Endothelial cell of umbilical vein (primary cell): ENCODE results near the gene LGI2. TPM values are rescaled to one million over a fixed set of nuclear protein-coding genes. Genes with fewer than 3 reads are reported as not detected.

Experiments
- BruUV-seq: library from RNA; stranded (reverse); fragments of 400-500 nt; replicated peaks from 2 replicates; lab custom pipeline; 2021; lab: Mats Ljungman, UMichigan
- CTCF ChIA-PET: fragments of 300-600, 350-600 bp; sonication (Branson Sonifier 250); formaldehyde crosslinking; loops from one replicate; lab custom pipeline; 2021; ENCODE audit warnings: antibody characterized with exemption, inconsistent platforms; lab: Charles Lee
- POLR2A ChIA-PET: fragments of 300-600, 350-600 bp; sonication (Branson Sonifier 250); formaldehyde crosslinking; loops from one replicate; lab custom pipeline; 2021; ENCODE audit warnings: antibody characterized with exemption, inconsistent platforms; lab: Charles Lee
- DNase-seq: peaks from one replicate; pipeline ENCODE4 v3.0.0-alpha.2; 2011; ENCODE audit warnings: low read depth, low spot score
- FAIRE-seq: peaks from 2 replicates; lab custom pipeline; 2011; peaks lifted over from hg19 to GRCh38; lab: Jason Lieb, UNC
- H2AFZ ChIP-seq: 2 replicates; pipeline ENCODE4 v1.6.0; 2012; ENCODE audit warnings: low read depth, low read length, control low read depth, inconsistent platforms
- H3K27ac ChIP-seq: 2 replicates; pipeline ENCODE4 v1.5.1; 2011; ENCODE audit warnings: low read depth, mild to moderate bottlenecking, control low read depth, low read length, moderate library complexity; ENCODE audit not compliant: insufficient read depth
- H3K27me3 ChIP-seq, 2 experiments: 2 replicates each; pipeline versions ENCODE4 v1.6.0 to v1.6.1; 2011; ENCODE audit warnings: low read length in 2 of 2, mixed read lengths in 1 of 2; ENCODE audit not compliant: control insufficient read depth in 2 of 2, insufficient read depth in 2 of 2
- H3K36me3 ChIP-seq, 2 experiments: 2 replicates in 1 of 2; 3 replicates in 1 of 2; pipeline ENCODE4 v1.5.1; 2011; ENCODE audit warnings: low read length in 2 of 2, mild to moderate bottlenecking in 1 of 2, moderate library complexity in 1 of 2; ENCODE audit not compliant: control insufficient read depth in 2 of 2, insufficient read depth in 2 of 2; ENCODE audit errors: extremely low read depth in 1 of 2
- H3K4me1 ChIP-seq: 3 replicates; pipeline ENCODE4 v1.5.1; 2011; ENCODE audit warnings: mild to moderate bottlenecking, low read length; ENCODE audit not compliant: control insufficient read depth, insufficient read depth; ENCODE audit errors: extremely low read depth
- H3K4me2 ChIP-seq: 2 replicates; pipeline ENCODE4 v1.6.1; 2011; ENCODE audit warnings: low read length, control low read depth, mixed read lengths; ENCODE audit not compliant: insufficient read depth
- H3K4me3 ChIP-seq, 3 experiments: fragments of 200-600 bp in 1 of 3; sonication (generic), shearing (Covaris generic) in 1 of 3; replicated peaks in 1 of 3; 2 replicates each; pipeline ENCODE4 v1.5.1; 2011 to 2016; ENCODE audit warnings: control low read depth in 3 of 3, low read length in 3 of 3, mild to moderate bottlenecking in 2 of 3, inconsistent platforms in 1 of 3, low read depth in 1 of 3, moderate library complexity in 1 of 3; ENCODE audit not compliant: insufficient read depth in 1 of 3
- H3K79me2 ChIP-seq: 2 replicates; pipeline ENCODE4 v1.6.0; 2012; ENCODE audit warnings: low read length, inconsistent platforms; ENCODE audit not compliant: control insufficient read depth, insufficient read depth
- H3K9ac ChIP-seq: replicated peaks from 2 replicates; pipeline ENCODE3; 2011; ENCODE audit warnings: low read length, control low read depth; ENCODE audit not compliant: insufficient read depth; ENCODE audit errors: extremely low read depth
- H3K9me1 ChIP-seq: replicated peaks from 3 replicates; pipeline ENCODE4 v1.6.0; 2011; ENCODE audit warnings: mild to moderate bottlenecking, low read length; ENCODE audit not compliant: control insufficient read depth, insufficient read depth; ENCODE audit errors: extremely low read depth
- H3K9me3 ChIP-seq: replicated peaks from 2 replicates; pipeline ENCODE4 v1.5.1; 2012; ENCODE audit warnings: low read length, inconsistent platforms; ENCODE audit not compliant: control insufficient read depth, insufficient read depth
- H4K20me1 ChIP-seq: replicated peaks from 2 replicates; pipeline ENCODE3; 2011; ENCODE audit warnings: mild to moderate bottlenecking, low read length; ENCODE audit not compliant: control insufficient read depth, insufficient read depth; ENCODE audit errors: extremely low read depth
- EZH2 ChIP-seq: IDR thresholded peaks from 2 replicates; pipeline ENCODE4 v1.6.1; 2012; ENCODE audit warnings: borderline replicate concordance, low read depth, mild to moderate bottlenecking, moderate library complexity, low read length, inconsistent platforms; ENCODE audit not compliant: severe bottlenecking
- FOS ChIP-seq: IDR thresholded peaks from 2 replicates; pipeline ENCODE4 v1.6.1; 2011; ENCODE audit warnings: mild to moderate bottlenecking, low read length, moderate library complexity, borderline replicate concordance; ENCODE audit not compliant: insufficient read depth
- GATA2 ChIP-seq: IDR thresholded peaks from 2 replicates; pipeline ENCODE4 v1.7.0; 2011; ENCODE audit warnings: low read depth, mild to moderate bottlenecking, moderate library complexity, mixed read lengths, low read length; ENCODE audit not compliant: insufficient read length, insufficient read depth
- JUN ChIP-seq: IDR thresholded peaks from 2 replicates; pipeline ENCODE4 v1.6.1; 2011; ENCODE audit warnings: borderline replicate concordance, low read depth; ENCODE audit not compliant: insufficient read length, insufficient read depth
- MYC ChIP-seq: IDR thresholded peaks from one replicate; pipeline ENCODE4 v1.6.1; 2011; ENCODE audit warnings: mild to moderate bottlenecking, low read depth, low read length
- POLR2A ChIP-seq: IDR thresholded peaks from 2 replicates; pipeline ENCODE4 v1.6.1; 2012; ENCODE audit warnings: low read depth, mild to moderate bottlenecking, control low read depth, low read length
- POLR2AphosphoS5 ChIP-seq: IDR thresholded peaks from 2 replicates; pipeline ENCODE4 v1.6.1; 2012; ENCODE audit warnings: low read depth, mild to moderate bottlenecking, control low read depth, low read length, moderate library complexity; ENCODE audit not compliant: insufficient read depth
- dilution Hi-C: fragments of 300-500 bp; cut with MboI; formaldehyde crosslinking; loops from one replicate; pipeline ENCODE4 v1.15.0; 2019; ENCODE audit warnings: low sequenced_read_pairs; ENCODE audit not compliant: extremely low pct_ligation_motif_present
- intact Hi-C: fragments of 100-400 bp; cut with micrococcal nuclease; formaldehyde crosslinking; loops from one replicate; pipeline ENCODE4 v1.10.0; 2022
- polyA plus RNA-seq, 4 experiments: library from polyadenylated mRNA; depleted of rRNA in 3 of 4; stranded (reverse) in 3 of 4; unstranded in 1 of 4; fragments of >200 nt; gene quantifications; 2 replicates each; pipeline versions ENCODE4 v1.2.1 to v1.2.3, GENCODE V29; 2011 to 2012; ENCODE audit warnings: missing spikeins in 1 of 4
- total RNA-seq: library from RNA; stranded (reverse); gene quantifications from 2 replicates; pipeline ENCODE4 v1.2.3, GENCODE V29; 2021
- TF ChIP-seq, protein P1 (sequence below): IDR thresholded peaks from 2 replicates; pipeline ENCODE4 v1.6.1; 2011; ENCODE audit not compliant: insufficient read depth, insufficient read length
- TF ChIP-seq, protein P2 (sequence below), 2 donors: IDR thresholded peaks; 1 replicate in 1 of 2; 2 replicates in 1 of 2; pipeline ENCODE4 v1.5.1; 2011; ENCODE audit warnings: low read length in 2 of 2, mild to moderate bottlenecking in 2 of 2, moderate library complexity in 2 of 2, control low read depth in 1 of 2, inconsistent platforms in 1 of 2, low read depth in 1 of 2; ENCODE audit not compliant: insufficient read depth in 1 of 2; ENCODE audit errors: extremely low read depth in 1 of 2

Gene LGI2
- total and polyA plus RNA-seq, 2 donors (not counting 3 experiments of a cell fraction or from before 2014, with no cell fraction given), result not detected

DNA sequence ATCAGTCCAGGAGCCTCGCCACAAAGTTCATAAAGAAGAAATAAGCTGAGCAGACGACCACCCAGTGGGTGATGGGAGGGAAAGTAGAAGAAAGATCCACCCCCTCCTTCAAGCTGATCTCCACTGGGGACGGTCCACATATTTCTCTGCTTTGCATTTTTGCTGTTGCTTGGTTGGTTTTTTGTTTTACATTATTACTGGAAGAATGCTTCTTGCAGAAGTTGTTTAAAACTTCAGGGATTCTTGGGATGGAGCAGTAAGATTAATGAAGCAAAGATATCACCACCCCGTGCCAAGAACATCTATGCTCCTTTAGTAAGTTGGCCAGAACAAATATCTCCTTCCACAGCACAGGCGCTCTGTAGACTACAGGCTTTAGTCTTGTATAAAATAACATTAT is 30.1 kb downstream of the LGI2 start:
- H3K9me3 ChIP-seq, result no peaks in the 10 kb centered on the region
- no peak for FAIRE-seq
- no peak overlapping the region for H3K27ac ChIP-seq
- H3K4me3 ChIP-seq, result no peak overlapping the region
- H3K4me2 ChIP-seq, result no peak overlapping the region
- H3K79me2 ChIP-seq, result no peaks in the 10 kb centered on the region
- dilution Hi-C loops (no loop called here), intact Hi-C loops (no loop called here)
- TF ChIP-seq JUN (no peak), MYC (no peak), POLR2A (no peak), EZH2 (no peak), FOS (no peak), GATA2 (no peak), POLR2AphosphoS5 (no peak)
- TF ChIP-seq, protein P1, sequence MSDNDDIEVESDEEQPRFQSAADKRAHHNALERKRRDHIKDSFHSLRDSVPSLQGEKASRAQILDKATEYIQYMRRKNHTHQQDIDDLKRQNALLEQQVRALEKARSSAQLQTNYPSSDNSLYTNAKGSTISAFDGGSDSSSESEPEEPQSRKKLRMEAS, result no peak
- TF ChIP-seq, protein P2, sequence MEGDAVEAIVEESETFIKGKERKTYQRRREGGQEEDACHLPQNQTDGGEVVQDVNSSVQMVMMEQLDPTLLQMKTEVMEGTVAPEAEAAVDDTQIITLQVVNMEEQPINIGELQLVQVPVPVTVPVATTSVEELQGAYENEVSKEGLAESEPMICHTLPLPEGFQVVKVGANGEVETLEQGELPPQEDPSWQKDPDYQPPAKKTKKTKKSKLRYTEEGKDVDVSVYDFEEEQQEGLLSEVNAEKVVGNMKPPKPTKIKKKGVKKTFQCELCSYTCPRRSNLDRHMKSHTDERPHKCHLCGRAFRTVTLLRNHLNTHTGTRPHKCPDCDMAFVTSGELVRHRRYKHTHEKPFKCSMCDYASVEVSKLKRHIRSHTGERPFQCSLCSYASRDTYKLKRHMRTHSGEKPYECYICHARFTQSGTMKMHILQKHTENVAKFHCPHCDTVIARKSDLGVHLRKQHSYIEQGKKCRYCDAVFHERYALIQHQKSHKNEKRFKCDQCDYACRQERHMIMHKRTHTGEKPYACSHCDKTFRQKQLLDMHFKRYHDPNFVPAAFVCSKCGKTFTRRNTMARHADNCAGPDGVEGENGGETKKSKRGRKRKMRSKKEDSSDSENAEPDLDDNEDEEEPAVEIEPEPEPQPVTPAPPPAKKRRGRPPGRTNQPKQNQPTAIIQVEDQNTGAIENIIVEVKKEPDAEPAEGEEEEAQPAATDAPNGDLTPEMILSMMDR (IDR thresholded peaks at IDR 0.05; ENCODE audit: extremely low read depth in 1 of 2, insufficient read depth in 1 of 2, low read depth in 1 of 2, low read length in 2 of 2), result no peak
- no peaks in the 10 kb centered on the region for H4K20me1 ChIP-seq
- H3K36me3 ChIP-seq, result no peaks in the 10 kb centered on the region
- peaks cover 0 to under 1% of the 10 kb centered on the region in 2 experiments for H3K27me3 ChIP-seq
- ChIA-PET CTCF (interaction anchor here (0.8 to 4.5 kb wide), 2 partner anchors 8 to 20 kb away, joined by 3 to 31 read pairs; no protein-coding TSS in a partner anchor), POLR2A (no interaction called here)
- no TSS peak for BruUV-seq
- H3K4me1 ChIP-seq, result peaks cover 19% of the 10 kb centered on the region
- H3K9me1 ChIP-seq, result no peaks in the 10 kb centered on the region
- no peak overlapping the region for H2AFZ ChIP-seq
- H3K9ac ChIP-seq, result no peak overlapping the region
- DNase-seq, result no peak
